Caco-2 (cell line): ENCODE data around the gene ENOX1. TPM values are rescaled to one million over a fixed set of nuclear protein-coding genes. Genes with fewer than 3 reads are reported as not detected.

Experiments used
- BruUV-seq: library from RNA; stranded (reverse); fragments of 400-500 nt; replicated peaks from 2 replicates; lab custom pipeline; 2021; lab: Mats Ljungman, UMichigan
- CTCF ChIA-PET: fragments of 300-600 bp; sonication (Branson Sonifier 250); formaldehyde crosslinking; loops from one replicate; lab custom pipeline; 2022; ENCODE audit warnings: antibody characterized with exemption; lab: Charles Lee
- POLR2A ChIA-PET: fragments of 300-600 bp; sonication (Branson Sonifier 250); formaldehyde crosslinking; loops from one replicate; lab custom pipeline; 2022; ENCODE audit warnings: antibody characterized with exemption; lab: Charles Lee
- DNase-seq, 2 experiments: peaks; one replicate each; pipeline versions ENCODE4 v3.0.0 to v3.0.0-alpha.2; 2020 to 2022
- H3K27me3 ChIP-seq: replicated peaks from 2 replicates; pipeline ENCODE4 v1.6.0; 2011; ENCODE audit warnings: low read length; ENCODE audit not compliant: control insufficient read depth, insufficient read depth
- H3K36me3 ChIP-seq: 2 replicates; pipeline ENCODE4 v1.5.1; 2011; ENCODE audit warnings: low read length; ENCODE audit not compliant: control insufficient read depth, insufficient read depth
- H3K4me1 ChIP-seq: fragments of 250-450 bp; sonication (Bioruptor Pico); 2 replicates; pipeline ENCODE4 v1.5.1; 2020; ENCODE audit warnings: mild to moderate bottlenecking
- H3K4me3 ChIP-seq: 2 replicates; pipeline ENCODE4 v1.5.1; 2011; ENCODE audit warnings: low read depth, mild to moderate bottlenecking, control low read depth, low read length
- H3K9me3 ChIP-seq: fragments of 250-450 bp; sonication (Bioruptor Pico); 2 replicates; pipeline ENCODE4 v1.5.1; 2020; ENCODE audit warnings: mild to moderate bottlenecking, moderate library complexity
- H3K27ac Mint-ChIP-seq: one replicate; pipeline ENCODE4 v1.8.0; 2022; ENCODE audit warnings: mixed read lengths; ENCODE audit not compliant: unreplicated experiment
- H3K27me3 Mint-ChIP-seq: one replicate; pipeline ENCODE4 v1.8.0; 2022; ENCODE audit warnings: mixed read lengths; ENCODE audit not compliant: insufficient read depth, unreplicated experiment
- H3K36me3 Mint-ChIP-seq: one replicate; pipeline ENCODE4 v1.8.0; 2022; ENCODE audit warnings: mild to moderate bottlenecking, mixed read lengths; ENCODE audit not compliant: insufficient read depth, unreplicated experiment
- H3K4me1 Mint-ChIP-seq: one replicate; pipeline ENCODE4 v1.8.0; 2022; ENCODE audit warnings: low read depth, mixed read lengths; ENCODE audit not compliant: unreplicated experiment
- H3K4me3 Mint-ChIP-seq: one replicate; pipeline ENCODE4 v1.8.0; 2022; ENCODE audit warnings: mild to moderate bottlenecking, moderate library complexity, mixed read lengths; ENCODE audit not compliant: unreplicated experiment
- H3K9me3 Mint-ChIP-seq: one replicate; pipeline ENCODE4 v1.8.0; 2022; ENCODE audit warnings: mixed read lengths; ENCODE audit not compliant: unreplicated experiment
- intact Hi-C: fragments of 100-400 bp; cut with micrococcal nuclease; formaldehyde crosslinking; loops from one replicate; pipeline ENCODE4 v1.10.0; 2022; ENCODE audit not compliant: unreplicated experiment
- total RNA-seq: library from RNA; stranded (reverse); gene quantifications from 2 replicates; pipeline ENCODE4 v1.2.3, GENCODE V29; 2022
- TF ChIP-seq, protein P1 (sequence below), 2 experiments: fragments of 200-600 bp in 1 of 2; IDR thresholded peaks; 1 replicate in 1 of 2; 2 replicates in 1 of 2; pipeline versions ENCODE4 v1.5.1 to v1.8.0; 2011 to 2022; ENCODE audit warnings: antibody characterized with exemption in 1 of 2, control low read depth in 1 of 2, inconsistent platforms in 1 of 2, low read depth in 1 of 2, low read length in 1 of 2, mild to moderate bottlenecking in 1 of 2, moderate library complexity in 1 of 2; ENCODE audit not compliant: insufficient read depth in 1 of 2, severe bottlenecking in 1 of 2, unreplicated experiment in 1 of 2

Gene ENOX1
- total RNA-seq, 1 experiment from 2014 or later: 9.1 TPM

DNA sequence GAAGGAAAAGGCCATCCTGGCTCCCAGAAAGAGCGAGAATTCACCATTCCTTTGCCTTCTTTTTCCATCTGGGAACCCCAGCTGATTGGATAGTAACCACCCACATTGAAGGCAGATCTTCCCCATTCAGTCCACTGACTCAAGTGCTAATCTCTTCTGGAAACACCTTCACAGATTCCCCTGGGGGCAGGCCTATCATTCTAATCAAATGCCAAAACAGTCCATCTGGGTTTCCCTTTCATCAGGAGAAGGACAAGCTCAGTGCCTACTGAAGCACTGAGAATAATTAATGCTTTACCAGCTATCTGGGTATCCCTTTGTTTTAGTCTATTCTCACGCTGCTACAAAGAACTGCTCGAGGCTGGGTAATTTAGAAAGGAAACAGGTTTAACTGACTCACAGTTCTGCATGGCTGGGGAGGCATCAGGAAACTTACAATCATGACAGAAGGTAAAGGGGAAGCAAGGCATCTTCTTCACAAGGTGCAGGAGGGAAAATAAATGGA, 293.2 kb downstream of the ENOX1 start:
- no peaks in the 10 kb centered on the region for H3K4me1 Mint-ChIP-seq
- no peak overlapping the region for H3K27ac Mint-ChIP-seq
- H3K36me3 Mint-ChIP-seq: no peaks in the 10 kb centered on the region
- H3K9me3 ChIP-seq: no peaks in the 10 kb centered on the region
- no peaks in the 10 kb centered on the region for H3K27me3 Mint-ChIP-seq
- H3K4me1 ChIP-seq: no peaks in the 10 kb centered on the region
- TF ChIP-seq, protein P1, sequence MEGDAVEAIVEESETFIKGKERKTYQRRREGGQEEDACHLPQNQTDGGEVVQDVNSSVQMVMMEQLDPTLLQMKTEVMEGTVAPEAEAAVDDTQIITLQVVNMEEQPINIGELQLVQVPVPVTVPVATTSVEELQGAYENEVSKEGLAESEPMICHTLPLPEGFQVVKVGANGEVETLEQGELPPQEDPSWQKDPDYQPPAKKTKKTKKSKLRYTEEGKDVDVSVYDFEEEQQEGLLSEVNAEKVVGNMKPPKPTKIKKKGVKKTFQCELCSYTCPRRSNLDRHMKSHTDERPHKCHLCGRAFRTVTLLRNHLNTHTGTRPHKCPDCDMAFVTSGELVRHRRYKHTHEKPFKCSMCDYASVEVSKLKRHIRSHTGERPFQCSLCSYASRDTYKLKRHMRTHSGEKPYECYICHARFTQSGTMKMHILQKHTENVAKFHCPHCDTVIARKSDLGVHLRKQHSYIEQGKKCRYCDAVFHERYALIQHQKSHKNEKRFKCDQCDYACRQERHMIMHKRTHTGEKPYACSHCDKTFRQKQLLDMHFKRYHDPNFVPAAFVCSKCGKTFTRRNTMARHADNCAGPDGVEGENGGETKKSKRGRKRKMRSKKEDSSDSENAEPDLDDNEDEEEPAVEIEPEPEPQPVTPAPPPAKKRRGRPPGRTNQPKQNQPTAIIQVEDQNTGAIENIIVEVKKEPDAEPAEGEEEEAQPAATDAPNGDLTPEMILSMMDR (IDR thresholded peaks at IDR 0.05; ENCODE audit: insufficient read depth in 1 of 2, low read depth in 1 of 2, low read length in 1 of 2, severe bottlenecking in 1 of 2, unreplicated experiment in 1 of 2): no peak
- no peak overlapping the region for H3K4me3 Mint-ChIP-seq
- no peaks in the 10 kb centered on the region for H3K9me3 Mint-ChIP-seq
- intact Hi-C loops: no loop called here
- H3K36me3 ChIP-seq: no peaks in the 10 kb centered on the region
- no peak for DNase-seq
- no TSS peak for BruUV-seq
- no peak overlapping the region for H3K4me3 ChIP-seq
- ChIA-PET CTCF (no interaction called here), POLR2A (no interaction called here)
- no peaks in the 10 kb centered on the region for H3K27me3 ChIP-seq

DNA sequence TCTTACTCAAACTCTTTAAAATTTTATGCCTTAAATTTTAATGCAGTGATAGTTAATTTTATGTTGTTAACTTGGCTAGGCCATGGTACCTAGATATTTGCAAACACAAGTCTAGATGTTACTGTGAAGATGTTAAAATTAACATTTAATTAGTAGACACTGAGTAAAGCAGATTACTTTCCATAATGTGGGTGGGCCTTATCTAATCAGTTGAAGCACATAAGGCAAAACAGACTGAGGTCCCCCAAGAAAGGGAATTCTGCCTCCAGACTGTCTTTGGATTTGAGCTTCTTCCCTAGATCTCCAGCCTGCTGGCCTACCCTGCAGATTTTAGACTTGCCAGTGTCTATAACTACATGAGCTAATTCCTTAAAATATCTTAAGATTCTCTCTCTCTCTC, 294.0 kb downstream of the ENOX1 start:
- CTCF ChIA-PET: no interaction called here
- no peaks in the 10 kb centered on the region for H3K9me3 Mint-ChIP-seq
- no peak overlapping the region for H3K4me3 Mint-ChIP-seq
- Histone ChIP-seq H3K36me3 (no peaks in the 10 kb centered on the region), H3K9me3 (no peaks in the 10 kb centered on the region), H3K4me3 (no peak overlapping the region), H3K27me3 (no peaks in the 10 kb centered on the region), H3K4me1 (no peaks in the 10 kb centered on the region)
- no peaks in the 10 kb centered on the region for H3K36me3 Mint-ChIP-seq
- H3K27me3 Mint-ChIP-seq: no peaks in the 10 kb centered on the region
- BruUV-seq: no TSS peak
- POLR2A ChIA-PET: no interaction called here
- DNase-seq: no peak
- intact Hi-C loops: no loop called here
- H3K27ac Mint-ChIP-seq: no peak overlapping the region
- H3K4me1 Mint-ChIP-seq: no peaks in the 10 kb centered on the region
- TF ChIP-seq, protein P1 (IDR thresholded peaks at IDR 0.05; ENCODE audit: insufficient read depth in 1 of 2, low read depth in 1 of 2, low read length in 1 of 2, severe bottlenecking in 1 of 2, unreplicated experiment in 1 of 2): no peak

DNA sequence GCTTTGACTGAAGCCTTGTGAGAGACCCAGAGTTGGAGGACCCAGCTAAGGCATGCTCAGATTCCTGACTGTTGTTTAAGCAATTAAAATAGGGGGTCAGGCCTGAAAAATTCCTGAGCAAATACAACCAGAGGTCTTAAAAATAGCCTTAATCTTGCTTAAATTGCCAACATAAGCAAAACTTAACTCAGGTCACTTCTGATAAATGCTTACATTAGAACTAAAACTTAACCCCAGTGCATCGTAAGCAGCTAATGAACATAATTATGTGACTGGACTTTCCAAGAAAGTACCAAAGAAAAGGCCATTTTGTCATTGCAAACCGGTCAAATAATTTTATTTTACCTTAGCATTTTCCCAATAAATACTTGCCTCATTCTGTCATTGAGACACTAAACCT, 294.5 kb downstream of the ENOX1 start:
- intact Hi-C loops: no loop called here
- Histone ChIP-seq H3K4me3 (no peak overlapping the region), H3K36me3 (no peaks in the 10 kb centered on the region), H3K9me3 (no peaks in the 10 kb centered on the region), H3K4me1 (no peaks in the 10 kb centered on the region), H3K27me3 (no peaks in the 10 kb centered on the region)
- Mint-ChIP-seq H3K9me3 (no peaks in the 10 kb centered on the region), H3K4me3 (no peak overlapping the region), H3K4me1 (no peaks in the 10 kb centered on the region), H3K27me3 (no peaks in the 10 kb centered on the region), H3K27ac (no peak overlapping the region), H3K36me3 (no peaks in the 10 kb centered on the region)
- no peak for DNase-seq
- ChIA-PET CTCF (no interaction called here), POLR2A (no interaction called here)
- TF ChIP-seq, protein P1 (IDR thresholded peaks at IDR 0.05; ENCODE audit: insufficient read depth in 1 of 2, low read depth in 1 of 2, low read length in 1 of 2, severe bottlenecking in 1 of 2, unreplicated experiment in 1 of 2): no peak
- no TSS peak for BruUV-seq
